Measurements from ENCODE around the gene INPP1. TPM values are rescaled to one million over a fixed set of nuclear protein-coding genes. Genes with fewer than 3 reads are reported as not detected.
A peak's percentile ranks its signal among the peaks of the same experiment; 100 is the strongest.

The INPP1 gene
- total and polyA plus RNA-seq, 2 experiments from 2014 or later = 13.0 to 16.1 TPM

DNA sequence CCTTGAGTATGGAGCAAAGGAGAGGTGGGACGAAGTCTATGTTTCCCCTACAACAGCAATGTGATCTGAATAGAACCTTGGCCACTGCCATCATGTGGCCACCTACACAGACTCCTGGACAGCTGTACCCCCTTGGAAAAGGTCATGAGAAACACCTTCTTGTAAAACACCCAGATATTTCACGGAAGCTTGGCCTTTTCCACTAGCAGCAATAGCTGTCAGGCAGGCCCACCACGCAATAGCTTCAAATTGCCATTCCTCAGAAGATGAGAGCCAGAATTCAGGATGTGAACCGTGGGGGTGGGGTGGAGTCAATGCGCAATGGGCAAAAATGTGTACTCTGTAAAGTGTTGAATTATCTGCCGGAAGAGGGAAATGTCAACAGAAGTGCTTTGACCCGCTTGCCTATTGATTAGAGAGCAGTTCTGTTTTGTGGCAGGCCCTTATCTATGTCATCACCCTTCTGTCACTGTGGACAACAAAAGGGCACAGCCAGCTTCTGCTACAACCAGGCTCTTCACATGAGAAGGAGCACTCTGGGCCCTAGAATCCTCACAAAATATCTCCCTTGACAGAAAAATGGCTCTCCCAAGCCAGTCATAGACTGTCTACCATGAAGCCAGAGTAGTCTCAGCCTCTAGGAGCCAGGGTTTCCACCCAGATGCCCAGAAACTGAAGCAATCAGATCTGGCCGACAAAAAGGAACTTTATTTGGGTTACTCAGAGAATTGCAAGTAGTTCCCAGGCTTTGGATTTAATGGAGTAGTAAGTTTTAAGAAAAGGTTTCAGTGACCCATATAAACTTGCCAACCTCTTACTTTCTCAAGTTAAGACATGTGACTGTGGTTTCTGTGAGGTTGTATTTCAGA, 9.5 kb downstream of the INPP1 start:
- Histone ChIP-seq H3K79me2 (peaks cover 22% of the 10 kb centered on the region), H3K4me3 (no peak overlapping the region), H3K9me3 (ENCODE audit: low read depth) (no peaks in the 10 kb centered on the region), H3K27ac (peak overlapping the region; percentile 63), H4K20me1 (ENCODE audit: insufficient read depth, poor library complexity, severe bottlenecking) (no peaks in the 10 kb centered on the region), H3K9me2 (replicated peaks; ENCODE audit: insufficient read depth) (no peaks in the 10 kb centered on the region), H3K36me3 (replicated peaks; ENCODE audit: insufficient read depth, low read depth) (no peaks in the 10 kb centered on the region), H2AFZ (no peak overlapping the region), H3K4me2 (no peak overlapping the region), H3K27me3 (no peaks in the 10 kb centered on the region), H3K4me1 (ENCODE audit: insufficient read depth) (peaks cover 5% of the 10 kb centered on the region)
- DNase-seq (ENCODE audit: low spot score) = peak; percentile 34
- 55% methylated on average over 8 of the region's 8 CpGs for WGBS (ENCODE audit: low lambda C conversion rate, missing lambda C conversion rate)
- TF ChIP-seq EZH2 (IDR thresholded peaks at IDR 0.05; ENCODE audit: borderline replicate concordance) = no peak
- no peak for TF ChIP-seq EZH2phosphoT487 (IDR thresholded peaks at IDR 0.05; ENCODE audit: low read depth, severe bottlenecking, unreplicated experiment)

DNA sequence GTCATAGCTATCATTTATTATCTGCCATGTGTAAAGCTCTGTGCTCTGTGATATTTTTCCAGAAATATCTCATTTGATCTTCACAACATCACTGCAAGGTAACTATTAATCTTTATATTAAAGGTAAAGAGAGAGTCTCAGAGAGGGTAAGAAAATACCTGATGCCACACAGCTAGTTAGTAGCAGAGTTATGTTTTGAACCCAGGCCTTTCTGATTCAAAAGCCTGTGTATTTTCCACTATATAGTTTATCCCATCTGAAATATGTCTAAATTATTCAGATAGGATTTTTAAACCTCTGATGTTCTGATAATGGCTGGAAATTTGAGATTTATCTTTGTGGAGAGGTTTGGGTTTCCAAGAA, 10.1 kb downstream of the INPP1 start:
- Histone ChIP-seq H3K4me1 (ENCODE audit: insufficient read depth) (peaks cover 5% of the 10 kb centered on the region), H2AFZ (no peak overlapping the region), H3K9me3 (ENCODE audit: low read depth) (no peaks in the 10 kb centered on the region), H3K4me3 (no peak overlapping the region), H3K79me2 (peaks cover 17% of the 10 kb centered on the region), H3K4me2 (no peak overlapping the region), H3K27ac (peak overlapping the region; percentile 63), H4K20me1 (ENCODE audit: insufficient read depth, poor library complexity, severe bottlenecking) (no peaks in the 10 kb centered on the region), H3K27me3 (no peaks in the 10 kb centered on the region), H3K9me2 (replicated peaks; ENCODE audit: insufficient read depth) (no peaks in the 10 kb centered on the region), H3K36me3 (replicated peaks; ENCODE audit: insufficient read depth, low read depth) (no peaks in the 10 kb centered on the region)
- TF ChIP-seq EZH2phosphoT487 (IDR thresholded peaks at IDR 0.05; ENCODE audit: low read depth, severe bottlenecking, unreplicated experiment) (no peak), EZH2 (IDR thresholded peaks at IDR 0.05; ENCODE audit: borderline replicate concordance) (no peak)
- no peak for DNase-seq (ENCODE audit: low spot score)

DNA sequence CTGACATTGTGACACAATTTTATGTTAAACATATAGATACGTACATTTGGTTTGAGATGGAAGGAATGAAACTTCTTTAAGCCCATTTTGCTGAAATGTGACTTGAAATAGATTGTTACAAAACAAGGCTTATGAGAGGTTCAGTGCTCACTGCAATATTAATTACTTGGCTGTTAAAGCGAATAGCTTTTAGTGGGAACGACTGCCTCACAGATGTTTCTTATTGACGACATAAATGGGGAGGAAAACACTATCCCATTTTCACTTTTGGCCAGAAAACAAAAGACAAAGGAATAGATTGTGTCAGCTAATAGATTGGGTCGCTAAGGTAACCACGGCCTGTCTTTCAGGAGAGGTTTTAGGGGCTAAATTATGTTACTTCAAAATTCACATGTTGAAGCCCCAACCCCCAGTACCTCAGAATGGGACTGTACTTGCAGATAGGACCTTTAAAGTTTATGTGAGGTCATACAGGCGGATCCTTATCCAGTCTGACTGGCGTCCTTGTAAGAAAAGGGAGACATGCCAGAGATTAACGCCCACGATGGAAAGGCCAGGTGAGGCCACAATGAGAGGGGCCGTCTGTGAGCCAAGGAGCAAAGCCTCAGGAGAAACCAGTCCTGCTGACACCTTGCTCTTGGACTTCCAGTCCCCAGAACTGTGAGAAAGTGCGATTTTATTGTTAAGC, 10.8 kb downstream of the INPP1 start:
- no peak overlapping the region for H3K4me3 ChIP-seq
- H3K9me2 ChIP-seq (replicated peaks; ENCODE audit: insufficient read depth) = no peaks in the 10 kb centered on the region
- H3K9me3 ChIP-seq (ENCODE audit: low read depth) = no peaks in the 10 kb centered on the region
- TF ChIP-seq EZH2phosphoT487 (IDR thresholded peaks at IDR 0.05; ENCODE audit: low read depth, severe bottlenecking, unreplicated experiment) (no peak), EZH2 (IDR thresholded peaks at IDR 0.05; ENCODE audit: borderline replicate concordance) (no peak)
- TF ChIP-seq, protein P1, sequence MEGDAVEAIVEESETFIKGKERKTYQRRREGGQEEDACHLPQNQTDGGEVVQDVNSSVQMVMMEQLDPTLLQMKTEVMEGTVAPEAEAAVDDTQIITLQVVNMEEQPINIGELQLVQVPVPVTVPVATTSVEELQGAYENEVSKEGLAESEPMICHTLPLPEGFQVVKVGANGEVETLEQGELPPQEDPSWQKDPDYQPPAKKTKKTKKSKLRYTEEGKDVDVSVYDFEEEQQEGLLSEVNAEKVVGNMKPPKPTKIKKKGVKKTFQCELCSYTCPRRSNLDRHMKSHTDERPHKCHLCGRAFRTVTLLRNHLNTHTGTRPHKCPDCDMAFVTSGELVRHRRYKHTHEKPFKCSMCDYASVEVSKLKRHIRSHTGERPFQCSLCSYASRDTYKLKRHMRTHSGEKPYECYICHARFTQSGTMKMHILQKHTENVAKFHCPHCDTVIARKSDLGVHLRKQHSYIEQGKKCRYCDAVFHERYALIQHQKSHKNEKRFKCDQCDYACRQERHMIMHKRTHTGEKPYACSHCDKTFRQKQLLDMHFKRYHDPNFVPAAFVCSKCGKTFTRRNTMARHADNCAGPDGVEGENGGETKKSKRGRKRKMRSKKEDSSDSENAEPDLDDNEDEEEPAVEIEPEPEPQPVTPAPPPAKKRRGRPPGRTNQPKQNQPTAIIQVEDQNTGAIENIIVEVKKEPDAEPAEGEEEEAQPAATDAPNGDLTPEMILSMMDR (IDR thresholded peaks at IDR 0.05; ENCODE audit: poor library complexity) = no peak
- H3K36me3 ChIP-seq (replicated peaks; ENCODE audit: insufficient read depth, low read depth) = no peaks in the 10 kb centered on the region
- no peak overlapping the region for H3K4me2 ChIP-seq
- no peaks in the 10 kb centered on the region for H3K27me3 ChIP-seq
- no peaks in the 10 kb centered on the region for H4K20me1 ChIP-seq (ENCODE audit: insufficient read depth, poor library complexity, severe bottlenecking)
- no peak for DNase-seq (ENCODE audit: low spot score)
- no peak overlapping the region for H2AFZ ChIP-seq
- H3K4me1 ChIP-seq (ENCODE audit: insufficient read depth) = peaks cover 5% of the 10 kb centered on the region
- 77% methylated on average over 12 of the region's 12 CpGs for WGBS (ENCODE audit: low lambda C conversion rate, missing lambda C conversion rate)
- H3K79me2 ChIP-seq = peaks cover 14% of the 10 kb centered on the region
- no peak overlapping the region for H3K27ac ChIP-seq

DNA sequence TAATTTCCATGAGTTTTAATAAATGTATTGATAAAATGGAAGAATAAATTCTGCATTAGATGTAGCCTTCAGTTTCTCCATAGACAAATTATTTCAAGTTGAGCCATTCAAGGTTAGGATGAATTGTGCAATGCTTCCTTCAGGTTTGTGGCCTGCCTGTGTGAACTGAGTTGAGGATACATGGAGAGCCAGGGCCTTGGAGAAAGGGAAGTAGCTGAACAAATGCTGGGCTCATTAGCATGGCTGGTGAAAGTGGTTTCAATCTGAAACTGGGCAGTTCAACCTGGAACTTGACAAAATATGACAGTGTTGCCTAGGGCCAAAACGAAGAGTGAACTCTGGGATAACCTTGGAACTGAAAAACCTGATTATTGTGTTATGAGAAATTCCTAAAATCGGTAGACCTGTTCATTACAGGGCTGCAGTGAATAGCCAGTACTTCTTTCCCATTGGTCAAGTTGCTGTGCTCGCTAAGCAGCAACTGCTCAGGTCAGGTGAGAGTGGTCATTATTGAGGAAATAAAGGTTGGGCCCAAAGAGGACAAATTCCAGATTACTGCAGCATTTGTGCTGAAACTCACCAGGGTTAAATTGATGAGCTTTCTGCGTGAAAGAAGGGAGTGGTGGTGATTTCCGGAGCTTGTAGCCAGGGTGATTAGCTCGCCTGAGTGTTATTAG, 12.7 kb downstream of the INPP1 start:
- H3K4me3 ChIP-seq = no peak overlapping the region
- H3K27ac ChIP-seq = peak overlapping the region; percentile 31
- no peak for DNase-seq (ENCODE audit: low spot score)
- H3K36me3 ChIP-seq (replicated peaks; ENCODE audit: insufficient read depth, low read depth) = no peaks in the 10 kb centered on the region
- H3K79me2 ChIP-seq = peaks cover 8% of the 10 kb centered on the region
- WGBS (ENCODE audit: low lambda C conversion rate, missing lambda C conversion rate) = 72% methylated on average over 6 of the region's 6 CpGs
- H3K9me3 ChIP-seq (ENCODE audit: low read depth) = no peaks in the 10 kb centered on the region
- no peaks in the 10 kb centered on the region for H3K27me3 ChIP-seq
- no peak overlapping the region for H2AFZ ChIP-seq
- no peaks in the 10 kb centered on the region for H3K9me2 ChIP-seq (replicated peaks; ENCODE audit: insufficient read depth)
- no peak overlapping the region for H3K4me2 ChIP-seq
- H4K20me1 ChIP-seq (ENCODE audit: insufficient read depth, poor library complexity, severe bottlenecking) = no peaks in the 10 kb centered on the region
- H3K4me1 ChIP-seq (ENCODE audit: insufficient read depth) = peaks cover 5% of the 10 kb centered on the region
- TF ChIP-seq EZH2 (IDR thresholded peaks at IDR 0.05; ENCODE audit: borderline replicate concordance) (no peak), EZH2phosphoT487 (IDR thresholded peaks at IDR 0.05; ENCODE audit: low read depth, severe bottlenecking, unreplicated experiment) (no peak)
- TF ChIP-seq, protein P1 (IDR thresholded peaks at IDR 0.05; ENCODE audit: poor library complexity) = no peak
